Stimulated activated CD4-positive, alpha-beta T cell treated with anti-CD3 and anti-CD28 coated beads, TNF-alpha, amount 100 ng/mL, for 4 hours (primary cell): ENCODE measurements around the gene PRR36.
"Not testable (repeated sequence)": the region's sequence is repeated elsewhere in the genome, so short reads cannot be mapped to it uniquely, and the experiment has no call there.

ENCODE experiments used
- DNase-seq, 3 experiments: peaks; one replicate each; pipeline ENCODE4 v3.0.0-alpha.2; 2020; ENCODE audit warnings: low read depth in 3 of 3

Gene PRR36

DNA sequence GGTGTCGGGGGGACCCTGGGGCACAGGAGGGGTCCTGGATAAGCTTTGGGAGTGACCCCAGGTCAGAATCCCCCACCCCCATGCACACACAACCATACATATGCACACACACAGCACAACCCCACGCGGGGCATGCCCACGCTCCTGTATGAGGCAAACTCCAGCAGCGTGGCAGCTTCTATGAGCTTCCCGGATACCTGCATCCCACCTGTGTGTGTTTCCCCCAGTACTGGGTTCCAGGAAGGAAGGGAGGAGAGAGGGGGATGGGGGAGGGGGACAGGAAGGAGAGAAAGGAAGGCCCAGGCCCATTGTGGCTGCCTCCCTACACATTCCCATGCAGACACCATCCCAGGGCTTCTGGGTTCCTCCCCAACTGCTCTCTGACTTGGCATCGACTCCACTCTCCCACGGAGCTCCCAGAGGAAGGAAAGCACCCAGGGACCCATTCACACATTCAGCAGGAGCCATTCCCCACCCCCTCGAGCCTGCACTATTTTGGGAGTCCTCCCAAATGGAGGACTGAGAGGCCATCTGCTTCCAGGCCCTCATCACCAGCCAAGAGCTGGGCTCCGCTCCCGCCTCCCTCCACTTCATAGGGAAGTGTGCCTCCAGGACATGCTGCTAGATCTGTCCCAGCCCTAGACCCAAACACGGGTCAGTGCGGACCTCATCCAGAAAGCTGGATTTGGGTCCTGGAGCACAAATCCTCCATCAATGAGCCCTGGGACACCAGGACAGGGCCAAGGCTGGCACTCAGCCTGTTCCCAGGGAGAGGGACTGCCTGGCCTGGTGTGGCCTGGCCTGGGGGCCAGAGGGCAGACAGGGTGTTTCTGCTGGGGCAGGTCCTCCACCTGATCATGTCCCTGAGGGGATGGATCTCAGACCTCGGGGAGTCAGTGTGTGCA lies 13.2 kb downstream of the PRR36 start:
- DNase-seq, result no peak

DNA sequence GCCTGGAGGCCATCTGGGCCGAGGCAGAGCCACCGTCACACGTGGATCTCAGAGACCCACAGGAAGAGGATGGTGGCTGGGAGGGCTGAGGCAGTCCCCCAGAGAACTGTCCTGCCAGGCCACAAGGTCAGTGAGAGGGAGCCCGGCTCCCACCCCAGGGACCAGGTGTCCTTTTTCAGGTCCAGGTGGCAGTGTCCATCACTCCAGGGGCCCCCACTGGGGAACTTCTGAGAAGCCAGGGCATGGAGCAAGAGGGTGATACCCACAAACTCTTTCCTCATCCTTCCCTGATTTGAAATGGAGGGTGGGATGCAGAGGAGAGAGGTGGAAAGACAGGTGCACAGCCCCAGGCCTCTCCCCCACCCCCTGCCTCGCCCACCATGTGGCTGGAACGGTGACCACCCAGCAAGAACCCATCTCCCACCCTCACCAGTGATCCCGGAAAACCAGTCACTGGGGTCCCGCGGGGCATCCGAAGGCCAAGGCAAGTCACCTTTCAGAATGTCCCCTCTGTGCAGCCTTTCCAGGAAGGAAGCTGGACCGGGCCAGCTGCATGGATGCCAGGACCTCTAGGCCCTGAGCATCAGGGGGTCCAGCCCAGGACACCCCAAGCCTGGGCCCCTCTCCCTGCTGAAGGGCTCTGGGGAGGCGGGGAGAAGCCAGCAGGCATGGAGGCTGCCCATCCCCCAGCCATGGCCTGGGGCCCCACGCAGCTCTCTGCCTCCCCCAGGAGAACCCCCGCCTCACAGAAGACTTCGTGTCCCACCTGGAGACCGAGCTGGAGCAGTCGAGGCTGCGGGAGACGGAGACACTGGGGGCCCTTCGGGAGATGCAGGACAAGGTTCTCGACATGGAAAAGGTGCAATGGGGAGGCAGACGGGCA lies 14.1 kb downstream of the PRR36 start:
- no peak for DNase-seq

DNA sequence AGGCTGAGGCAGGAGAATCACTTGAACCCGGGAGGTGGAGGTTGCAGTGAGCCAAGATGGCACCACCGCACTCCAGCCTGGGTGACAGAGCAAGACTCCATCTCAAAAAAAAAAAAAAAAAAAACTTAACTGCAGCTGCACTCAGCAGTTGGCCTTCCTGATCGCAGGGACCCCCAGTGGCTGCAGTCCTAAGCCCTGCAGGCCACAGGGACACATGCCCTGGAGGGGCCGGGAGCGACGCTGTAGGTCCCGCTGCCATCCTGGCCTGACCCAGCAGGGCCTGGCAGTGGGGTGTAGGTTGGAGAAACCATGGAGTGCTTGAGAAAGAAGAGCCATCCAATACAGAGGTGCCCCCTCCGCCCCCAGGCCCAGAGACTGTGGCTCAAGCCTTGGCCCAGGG lies 15.1 kb downstream of the PRR36 start:
- not testable (repeated sequence) for DNase-seq

DNA sequence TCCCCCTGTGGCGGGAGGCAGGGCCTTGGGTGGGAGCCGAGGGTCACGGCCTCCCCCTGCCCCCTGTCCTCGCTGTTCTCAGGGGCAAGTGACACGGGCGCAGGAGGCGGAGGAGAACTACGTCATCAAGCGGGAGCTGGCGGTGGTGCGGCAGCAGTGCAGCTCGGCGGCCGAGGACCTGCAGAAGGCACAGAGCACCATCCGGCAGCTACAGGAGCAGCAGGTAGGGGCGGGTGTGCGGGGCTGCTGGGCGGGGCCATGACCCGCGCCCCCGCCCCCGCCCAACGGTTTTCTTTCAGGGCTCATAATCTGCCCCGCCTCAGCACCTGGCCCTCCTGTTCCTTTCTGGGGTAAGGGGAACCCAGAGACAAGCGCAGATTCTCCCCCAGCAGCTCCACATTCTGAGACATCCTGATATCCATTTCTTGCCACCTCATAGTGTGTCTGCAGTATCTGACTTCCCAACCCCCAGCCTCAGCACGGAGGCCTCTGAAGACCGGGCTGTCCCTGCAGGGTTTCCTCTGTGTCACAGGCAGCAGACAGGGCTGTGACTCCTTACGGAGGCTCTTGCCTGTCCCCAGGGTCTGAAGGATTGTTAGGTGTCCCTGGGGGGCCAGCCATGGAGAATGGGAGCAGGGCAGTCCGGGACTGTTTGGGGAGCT lies 15.9 kb downstream of the PRR36 start:
- no peak for DNase-seq

DNA sequence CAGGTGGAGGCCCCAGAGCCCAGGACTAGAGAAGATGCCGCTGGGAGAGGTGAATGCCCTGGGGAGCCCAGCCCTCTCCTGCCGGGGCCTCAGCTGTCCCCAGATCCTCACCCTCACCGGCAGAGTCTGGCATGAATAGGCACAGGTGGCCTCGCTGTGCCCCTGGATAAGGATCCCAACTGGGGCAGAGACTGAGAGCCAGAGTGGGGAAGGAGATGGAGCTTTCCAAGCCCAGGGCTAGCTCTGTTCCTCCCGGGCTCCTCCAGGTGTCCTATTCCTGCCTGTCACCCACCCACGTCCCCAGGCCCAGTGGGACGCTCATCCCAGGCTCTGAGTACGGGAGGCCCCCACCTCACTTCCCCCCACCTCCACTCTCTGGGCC lies 16.5 kb downstream of the PRR36 start:
- DNase-seq, result no peak

DNA sequence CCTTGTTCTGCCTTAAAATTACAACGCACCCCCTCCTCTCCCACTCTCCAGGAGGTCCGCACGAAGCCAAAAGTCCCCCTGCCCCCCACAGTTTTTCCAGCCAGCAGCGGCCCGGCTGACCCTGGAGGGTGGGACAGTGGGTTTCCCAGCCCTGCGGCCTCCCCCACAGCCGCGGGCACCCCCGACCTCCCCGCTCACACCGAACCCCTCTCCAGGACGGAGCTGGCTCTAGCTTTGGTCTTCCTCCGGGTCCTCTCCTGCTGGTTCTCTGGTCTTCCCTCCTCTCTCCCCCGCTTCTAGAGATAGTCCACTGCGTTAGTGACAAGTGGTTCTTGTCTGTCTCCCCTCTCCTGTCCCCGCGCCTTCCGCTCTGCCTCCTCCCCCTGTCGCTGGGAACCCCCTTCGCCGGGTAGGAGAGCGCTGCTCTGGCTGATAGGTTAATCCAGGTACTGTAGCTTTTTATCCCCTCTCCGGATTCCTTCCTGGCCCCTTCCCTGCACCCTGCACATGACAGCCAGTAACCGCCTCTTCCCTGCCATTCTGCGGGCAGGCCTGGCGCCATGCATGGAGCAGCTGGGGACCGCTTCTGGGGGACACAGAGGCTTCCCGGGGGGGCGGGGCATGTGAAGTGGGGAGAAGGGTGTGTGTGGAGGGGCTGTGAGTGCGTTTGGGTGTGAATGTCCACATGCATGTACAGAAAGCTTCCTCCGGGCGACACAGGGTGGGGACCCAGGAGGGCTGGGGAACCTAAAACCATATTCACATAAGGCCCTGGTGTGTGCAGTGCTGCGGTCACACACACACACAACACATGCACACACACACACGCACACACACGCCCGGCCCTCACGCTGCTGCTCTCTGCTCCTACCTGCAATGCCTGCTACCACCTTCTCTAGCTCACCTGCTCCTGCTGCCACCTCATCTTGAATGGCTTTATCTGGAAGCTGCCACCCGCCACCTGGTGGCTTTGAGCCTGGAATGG lies 17.2 kb downstream of the PRR36 start:
- no peak for DNase-seq

DNA sequence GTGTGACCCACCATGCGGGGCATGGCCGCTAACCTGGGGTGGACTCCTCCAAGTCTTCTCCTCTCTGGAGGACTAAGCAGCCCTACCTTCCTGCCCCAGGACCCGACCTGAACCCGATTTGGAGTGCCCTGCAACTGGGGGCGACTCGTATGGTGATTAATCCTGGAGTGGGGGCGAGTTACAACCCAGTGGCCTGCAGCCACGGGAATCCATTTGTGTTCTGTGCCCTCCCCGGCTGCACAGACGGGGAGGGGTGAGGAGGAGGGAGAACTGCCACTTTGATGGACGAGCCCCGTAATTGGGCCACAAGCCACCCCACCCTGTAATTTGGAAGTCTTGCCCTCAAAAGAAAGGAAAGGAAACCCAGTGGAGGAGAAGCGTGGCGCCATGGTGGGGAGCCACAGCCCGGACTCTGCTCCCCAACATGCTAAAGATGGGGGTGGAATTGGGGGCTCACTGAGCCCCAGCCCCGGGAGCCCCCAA lies 18.0 kb downstream of the PRR36 start:
- no peak for DNase-seq

DNA sequence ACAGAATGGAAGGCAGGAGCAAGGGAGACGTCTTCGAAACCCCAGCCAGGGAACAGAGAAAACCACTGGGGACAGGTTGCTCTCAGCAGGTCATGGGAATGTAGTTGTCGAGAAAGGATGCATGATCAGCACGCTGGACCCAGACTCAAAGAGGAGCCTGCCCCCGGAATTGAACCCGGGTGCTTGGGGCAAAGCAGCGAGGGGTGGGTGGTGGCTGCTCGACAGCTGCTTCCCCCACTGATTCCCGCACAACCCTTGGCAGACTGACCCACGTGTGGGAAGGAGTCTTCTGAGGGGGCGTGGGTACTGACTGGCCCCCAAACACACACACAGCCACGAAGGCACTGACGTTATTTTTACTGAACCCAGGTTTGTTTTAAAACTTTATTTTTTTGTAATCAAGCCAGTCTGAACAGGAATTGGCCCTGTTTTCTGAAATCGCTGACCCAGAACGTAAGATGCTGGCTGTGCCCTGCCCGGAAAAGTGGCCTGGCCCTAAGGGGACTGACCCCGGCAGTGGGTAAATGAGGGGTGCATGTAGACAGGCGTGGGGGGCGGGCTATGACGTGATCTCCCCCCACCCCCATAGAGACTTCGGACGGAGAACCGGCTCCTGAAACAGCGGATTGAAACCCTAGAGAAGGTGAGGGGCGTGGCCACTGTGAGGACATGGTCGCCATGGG lies 18.6 kb downstream of the PRR36 start:
- no peak for DNase-seq

DNA sequence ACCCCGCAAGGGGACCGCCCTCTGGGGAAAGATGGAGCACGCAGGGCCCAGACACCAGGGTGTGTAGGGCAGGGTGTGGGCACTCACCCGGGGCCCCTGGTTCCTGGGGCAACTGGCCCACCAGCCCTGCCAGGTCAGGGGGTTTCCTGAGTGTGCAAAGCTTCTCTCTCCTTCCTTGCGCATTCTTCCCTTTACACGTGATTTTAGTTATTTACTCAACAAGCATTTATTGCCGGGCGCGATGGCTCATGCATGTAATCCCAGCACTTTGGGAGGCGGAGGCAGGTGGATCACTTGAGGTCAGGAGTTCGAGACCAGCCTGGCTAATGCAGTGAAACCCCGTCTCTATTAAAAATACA lies 20.4 kb downstream of the PRR36 start:
- no peak for DNase-seq

DNA sequence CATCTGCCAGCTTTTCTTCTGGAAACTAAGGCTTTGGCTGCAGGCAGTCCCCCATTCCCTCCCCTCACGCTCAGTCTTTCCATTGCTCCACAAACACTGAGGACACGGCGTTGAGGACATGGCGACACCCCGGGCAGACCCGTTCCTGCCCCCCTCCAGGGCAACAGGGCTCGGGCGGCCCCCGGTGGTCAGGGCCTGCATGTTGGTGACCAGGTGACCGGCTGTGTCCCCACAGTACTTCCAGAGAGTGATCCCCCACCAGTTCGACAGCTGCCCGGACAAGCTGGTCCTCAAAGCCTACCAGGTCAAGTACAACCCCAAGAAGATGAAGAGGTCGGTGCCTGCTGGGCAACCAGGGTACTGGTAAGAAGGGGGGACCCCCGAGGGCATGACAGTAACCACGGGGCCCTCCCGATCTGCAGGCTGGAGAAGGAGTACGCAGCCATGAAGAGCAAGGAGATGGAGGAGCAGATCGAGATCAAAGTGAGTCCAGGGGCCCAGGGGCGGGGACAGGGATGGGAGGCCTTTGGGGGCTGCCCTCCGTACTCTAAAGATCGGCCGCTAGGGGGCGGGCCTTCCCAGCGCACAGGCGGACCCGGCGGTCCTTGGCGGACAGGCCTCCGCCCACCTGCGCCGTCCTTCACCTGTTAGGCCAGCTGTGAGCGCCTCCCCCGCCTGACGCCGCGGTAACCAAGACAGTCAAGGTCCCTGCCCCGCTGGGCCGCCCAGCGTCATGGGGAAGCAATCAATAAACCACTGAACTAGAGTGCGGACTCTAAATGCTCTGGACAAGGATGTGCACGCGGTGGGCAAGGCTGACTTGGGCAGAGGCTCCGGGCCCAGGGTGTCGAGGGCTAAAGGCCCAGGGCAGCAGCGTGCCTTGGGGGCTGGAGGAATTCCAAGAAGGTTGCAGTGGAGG lies 21.1 kb downstream of the PRR36 start:
- peak in 2 of 3 experiments; percentile 35 to 37 for DNase-seq

DNA sequence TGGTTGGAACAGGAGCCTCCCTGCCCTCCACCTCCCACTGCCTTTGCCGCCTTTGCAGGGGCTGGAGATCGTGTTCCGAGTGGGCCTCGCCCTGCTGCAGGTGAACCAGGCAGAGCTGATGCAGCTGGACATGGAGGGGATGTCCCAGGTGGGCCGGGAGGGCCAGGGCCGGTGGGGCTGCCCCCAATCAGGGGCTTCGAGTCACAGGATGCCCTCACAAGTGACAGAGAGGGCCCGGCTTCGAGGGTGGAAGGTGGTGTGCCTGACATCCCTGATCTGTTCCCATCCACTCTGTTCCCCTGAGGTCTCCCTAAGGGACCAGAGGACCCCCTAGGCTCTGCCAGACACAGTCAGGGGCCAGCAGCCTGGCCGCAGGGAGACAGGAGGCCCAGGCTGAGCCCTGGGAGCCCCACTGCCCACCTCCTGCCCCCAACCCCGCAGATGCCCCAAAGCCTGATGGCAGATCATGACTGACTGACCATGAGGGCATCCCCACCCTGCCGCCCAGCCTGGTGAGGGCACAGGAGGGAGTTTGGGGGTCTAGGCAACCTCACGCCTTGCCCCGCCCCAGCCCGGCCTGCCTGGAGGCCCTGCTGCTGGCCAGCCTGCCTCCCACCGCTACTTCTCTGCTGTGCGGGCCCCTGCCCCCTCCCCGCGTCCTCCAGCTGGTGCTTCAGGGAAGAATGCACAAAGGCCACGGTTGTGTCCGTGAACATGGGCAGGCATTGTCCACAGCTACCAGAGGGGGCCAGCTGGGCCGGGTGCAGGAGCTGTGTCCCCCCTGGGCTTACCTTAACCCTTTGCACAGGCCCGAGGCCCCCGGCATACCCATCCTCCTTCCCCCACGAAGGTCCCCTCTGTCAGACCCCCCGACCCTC lies 22.3 kb downstream of the PRR36 start:
- no peak for DNase-seq

DNA sequence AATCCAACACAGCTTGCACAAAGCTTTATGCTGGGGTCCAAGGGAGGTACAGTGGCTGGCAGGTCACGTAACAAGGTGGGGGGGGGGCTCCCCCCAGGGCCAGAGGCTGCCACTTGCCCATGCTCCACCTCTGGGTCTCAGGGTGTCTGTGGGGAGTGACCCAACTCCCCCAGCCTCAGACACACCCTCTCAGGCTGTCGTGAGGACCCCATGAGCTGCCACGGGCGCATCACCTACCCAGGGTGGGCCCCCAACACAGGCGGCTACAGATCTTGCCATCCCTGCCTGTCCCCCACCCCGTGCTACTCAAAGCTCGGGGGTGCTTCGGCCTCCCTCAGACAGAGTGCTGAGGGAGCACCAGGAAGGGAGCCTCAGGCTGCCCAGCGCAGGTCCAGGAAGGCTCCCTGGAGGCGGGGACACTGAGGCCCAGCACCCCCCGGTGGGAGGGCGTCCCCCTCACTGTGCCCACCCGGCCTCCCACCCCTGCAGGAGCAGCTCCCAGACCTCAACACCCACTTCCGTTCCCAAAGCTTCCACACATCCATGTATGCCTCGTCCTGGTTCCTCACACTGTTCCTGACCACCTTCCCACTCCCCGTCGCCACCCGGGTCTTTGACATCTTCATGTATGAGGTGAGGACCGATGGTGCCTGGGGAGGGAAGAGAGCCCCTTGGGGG lies 23.1 kb downstream of the PRR36 start:
- no peak for DNase-seq

DNA sequence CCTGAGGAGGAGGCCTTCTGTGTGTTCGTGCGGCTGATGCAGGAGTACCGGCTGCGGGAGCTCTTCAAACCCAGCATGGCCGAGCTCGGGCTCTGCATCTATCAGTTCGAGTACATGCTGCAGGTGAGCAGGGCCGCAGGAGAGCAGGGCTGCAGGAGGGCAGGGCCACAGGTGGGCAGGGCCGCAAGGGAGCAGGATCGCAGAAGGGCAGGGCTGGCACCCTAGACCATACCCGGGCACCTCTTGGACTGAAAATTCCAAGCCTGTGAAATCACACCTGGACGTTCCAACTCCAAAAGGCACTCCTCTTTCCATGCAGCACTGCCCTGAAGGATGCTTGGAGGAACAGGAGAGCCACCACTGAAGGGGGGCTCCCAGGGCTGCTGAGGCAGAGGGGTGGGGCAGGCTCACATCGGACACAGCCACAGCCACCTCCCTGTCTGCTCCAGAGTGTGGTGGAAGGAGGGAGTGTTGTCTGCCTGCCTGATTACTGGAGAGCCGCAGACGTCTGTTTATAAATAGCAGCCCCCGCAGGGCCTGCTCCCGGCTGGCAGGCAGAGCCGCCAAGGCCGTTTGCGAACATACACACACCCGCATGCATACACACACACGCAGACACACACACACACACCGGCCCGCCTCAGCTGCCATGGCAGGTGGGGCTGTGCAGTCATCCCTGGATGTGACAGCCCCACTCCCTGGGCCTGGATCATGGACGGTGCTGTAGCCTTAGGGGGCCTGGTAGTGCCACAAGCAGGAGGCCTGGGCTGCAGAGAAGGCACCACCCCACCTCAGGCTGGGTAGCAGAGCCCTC lies 24.0 kb downstream of the PRR36 start:
- DNase-seq, result no peak

DNA sequence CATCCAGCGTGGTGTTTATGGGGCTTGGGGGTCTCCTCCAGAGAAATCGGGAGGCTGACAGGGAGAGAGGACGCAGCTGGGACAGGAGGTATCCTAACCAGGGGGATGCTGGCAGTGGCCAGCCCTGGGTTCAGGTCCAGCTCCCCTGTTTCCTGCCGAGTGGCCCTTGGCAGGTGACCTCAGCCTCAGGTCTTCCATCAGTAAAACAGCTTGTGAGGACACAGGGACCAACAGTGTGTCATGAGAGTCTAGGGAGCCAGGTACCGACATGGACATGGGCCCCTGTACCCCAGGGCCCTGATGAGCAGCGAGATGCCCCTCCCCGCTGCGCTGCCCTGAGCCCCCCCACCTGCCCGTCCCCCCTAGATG lies 24.6 kb downstream of the PRR36 start:
- DNase-seq, result no peak

DNA sequence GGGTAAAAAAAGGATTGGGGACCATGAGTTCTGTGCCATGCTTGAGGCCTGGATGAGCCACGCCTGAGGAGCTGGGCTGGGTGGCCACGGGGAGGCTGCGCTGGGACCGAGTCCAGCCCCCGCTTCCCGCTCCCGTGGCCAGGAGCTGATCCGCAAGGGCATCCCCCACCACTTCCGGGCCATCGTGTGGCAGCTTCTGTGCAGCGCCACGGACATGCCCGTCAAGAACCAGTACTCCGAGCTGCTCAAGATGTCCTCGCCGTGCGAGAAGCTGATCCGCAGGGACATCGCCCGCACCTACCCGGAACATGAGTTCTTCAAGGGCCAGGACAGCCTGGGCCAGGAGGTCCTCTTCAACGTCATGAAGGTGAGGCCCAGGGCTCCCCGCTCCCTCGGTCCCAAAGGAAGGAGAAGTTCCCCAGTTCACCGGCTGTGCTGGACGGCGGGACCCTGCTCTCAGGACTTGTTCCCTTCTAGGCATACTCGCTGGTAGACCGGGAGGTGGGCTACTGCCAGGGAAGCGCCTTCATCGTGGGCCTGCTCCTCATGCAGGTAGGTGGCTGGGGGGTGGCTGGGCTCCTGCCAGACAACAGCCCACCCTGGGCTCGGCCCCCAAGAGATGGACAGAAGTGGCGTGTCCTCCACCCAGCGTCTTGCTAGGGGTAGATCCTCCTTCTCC lies 25.3 kb downstream of the PRR36 start:
- no peak for DNase-seq

DNA sequence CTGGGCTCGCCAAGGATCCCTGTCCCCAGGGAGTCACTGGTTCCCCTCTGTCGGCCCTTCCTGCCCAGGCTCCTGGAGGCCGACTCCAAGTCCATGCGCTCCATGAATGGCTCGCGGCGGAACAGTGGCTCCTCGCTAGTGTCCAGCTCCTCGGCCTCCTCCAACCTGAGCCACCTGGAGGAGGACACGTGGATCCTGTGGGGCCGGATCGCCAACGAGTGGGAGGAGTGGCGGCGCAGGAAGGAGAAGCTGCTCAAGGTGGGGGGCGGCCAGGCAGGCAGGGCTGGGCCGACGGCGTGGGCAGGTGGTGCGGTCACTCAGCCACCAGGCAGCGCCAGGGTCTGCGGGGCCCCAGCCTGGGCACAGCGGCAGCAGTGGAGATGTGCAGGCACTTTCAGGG lies 26.5 kb downstream of the PRR36 start:
- no peak for DNase-seq
